Peyer's patch (tissue), 4 donors: ENCODE measurements around the gene CLTCL1. TPM values are rescaled to one million over a fixed set of nuclear protein-coding genes. Genes with fewer than 3 reads are reported as not detected.
"Not testable (repeated sequence)": the region's sequence is repeated elsewhere in the genome, so short reads cannot be mapped to it uniquely, and the experiment has no call there.

Source experiments
- DNase-seq, 3 donors: peaks; one replicate each; pipeline ENCODE4 v3.0.0-alpha.2; 2017 to 2019
- H3K27ac ChIP-seq, 4 donors: fragments of 200-600 bp; sonication (generic); one replicate each; pipeline ENCODE4 v1.5.1; 2016 to 2019
- H3K27me3 ChIP-seq, 2 donors: fragments of 200-600 bp; sonication (generic); one replicate each; pipeline ENCODE4 v1.5.1; 2019
- H3K36me3 ChIP-seq, 3 donors: fragments of 200-600 bp; sonication (generic); one replicate each; pipeline ENCODE4 v1.5.1; 2016 to 2019
- H3K4me1 ChIP-seq, 4 donors: fragments of 200-600 bp; sonication (generic); one replicate each; pipeline ENCODE4 v1.5.1; 2016 to 2019
- H3K4me3 ChIP-seq, 4 donors: fragments of 200-600 bp; sonication (generic); 1 replicate in 3 of 4; 2 replicates in 1 of 4; pipeline ENCODE4 v1.5.1; 2016 to 2019; ENCODE audit warnings: mild to moderate bottlenecking in 1 of 4
- H3K9me3 ChIP-seq, 4 donors: fragments of 200-600 bp; sonication (generic); one replicate each; pipeline ENCODE4 v1.5.1; 2016 to 2019; ENCODE audit warnings: mild to moderate bottlenecking in 1 of 4
- POLR2A ChIP-seq, 2 donors: fragments of 450-650 bp; IDR thresholded peaks; one replicate each; pipeline ENCODE4 v1.5.1; 2017; ENCODE audit warnings: antibody characterized with exemption in 2 of 2, mild to moderate bottlenecking in 2 of 2, moderate library complexity in 2 of 2
- total RNA-seq, 4 donors: library from RNA; depleted of rRNA; stranded (reverse); fragments of >200 nt; gene quantifications; one replicate each; pipeline ENCODE4 v1.1.0, GENCODE V29; 2016
- TF ChIP-seq, protein P1 (sequence below), 6 experiments: fragments of 450-650 bp in 4 of 6; fragments of 200-600 bp in 2 of 6; sonication (generic) in 1 of 6; IDR thresholded peaks; one replicate each; pipeline ENCODE4 v1.5.1; 2017 to 2019; ENCODE audit warnings: antibody characterized with exemption in 6 of 6, mild to moderate bottlenecking in 3 of 6, moderate library complexity in 1 of 6

Gene CLTCL1
- total RNA-seq, 4 donors from 2014 or later = 0.47 to 3.9 (median 3.0) TPM

DNA sequence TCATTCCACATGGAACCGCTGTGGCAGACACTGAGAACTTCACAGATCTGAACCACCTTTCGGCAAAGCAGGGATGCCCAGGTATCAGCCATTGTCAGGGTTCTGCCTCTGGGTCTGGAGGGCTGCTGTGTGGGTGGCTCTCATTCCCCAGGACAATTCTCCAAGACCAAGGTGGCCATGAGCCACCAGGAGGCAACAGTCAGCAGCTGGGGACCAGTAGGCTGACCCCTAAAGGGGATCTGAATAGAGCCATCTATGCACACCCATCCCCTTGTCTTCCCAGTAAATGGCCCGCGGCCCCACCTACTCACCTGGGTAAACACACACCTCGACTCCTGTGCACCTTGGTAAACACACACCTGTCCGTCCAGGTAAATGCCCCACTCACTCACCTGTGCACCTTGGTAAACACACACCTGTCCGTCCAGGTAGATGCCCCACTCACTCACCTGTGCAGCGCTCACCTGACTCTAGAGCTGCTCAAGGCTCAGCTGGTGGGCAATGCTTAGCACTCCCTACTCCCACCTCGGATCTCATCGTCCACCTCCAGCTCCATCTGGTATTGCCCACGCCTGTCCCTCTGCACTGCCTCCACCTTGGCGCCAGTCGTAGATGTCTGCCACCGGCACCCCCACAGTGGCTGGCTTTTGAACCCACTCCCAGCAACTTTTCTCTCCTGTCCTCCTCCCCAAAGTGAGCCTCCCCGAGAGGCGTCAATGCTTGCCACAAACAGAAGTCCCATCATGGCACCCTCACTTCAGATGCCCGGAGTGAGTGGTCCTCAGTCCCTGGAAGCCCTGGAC lies 123.2 kb downstream of the CLTCL1 start:
- H3K9me3 ChIP-seq = no peaks in the 10 kb centered on the region
- H3K4me1 ChIP-seq = peaks cover 3 to 33% (median 23%) of the 10 kb centered on the region in 4 donors
- H3K36me3 ChIP-seq = no peaks in the 10 kb centered on the region
- peaks cover 0 to 25% of the 10 kb centered on the region in 2 donors for H3K27me3 ChIP-seq
- no peak for DNase-seq
- TF ChIP-seq POLR2A (IDR thresholded peaks at IDR 0.05) = no peak
- TF ChIP-seq, protein P1, sequence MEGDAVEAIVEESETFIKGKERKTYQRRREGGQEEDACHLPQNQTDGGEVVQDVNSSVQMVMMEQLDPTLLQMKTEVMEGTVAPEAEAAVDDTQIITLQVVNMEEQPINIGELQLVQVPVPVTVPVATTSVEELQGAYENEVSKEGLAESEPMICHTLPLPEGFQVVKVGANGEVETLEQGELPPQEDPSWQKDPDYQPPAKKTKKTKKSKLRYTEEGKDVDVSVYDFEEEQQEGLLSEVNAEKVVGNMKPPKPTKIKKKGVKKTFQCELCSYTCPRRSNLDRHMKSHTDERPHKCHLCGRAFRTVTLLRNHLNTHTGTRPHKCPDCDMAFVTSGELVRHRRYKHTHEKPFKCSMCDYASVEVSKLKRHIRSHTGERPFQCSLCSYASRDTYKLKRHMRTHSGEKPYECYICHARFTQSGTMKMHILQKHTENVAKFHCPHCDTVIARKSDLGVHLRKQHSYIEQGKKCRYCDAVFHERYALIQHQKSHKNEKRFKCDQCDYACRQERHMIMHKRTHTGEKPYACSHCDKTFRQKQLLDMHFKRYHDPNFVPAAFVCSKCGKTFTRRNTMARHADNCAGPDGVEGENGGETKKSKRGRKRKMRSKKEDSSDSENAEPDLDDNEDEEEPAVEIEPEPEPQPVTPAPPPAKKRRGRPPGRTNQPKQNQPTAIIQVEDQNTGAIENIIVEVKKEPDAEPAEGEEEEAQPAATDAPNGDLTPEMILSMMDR (IDR thresholded peaks at IDR 0.05) = no peak
- H3K27ac ChIP-seq = no peak overlapping the region
- no peak overlapping the region for H3K4me3 ChIP-seq

DNA sequence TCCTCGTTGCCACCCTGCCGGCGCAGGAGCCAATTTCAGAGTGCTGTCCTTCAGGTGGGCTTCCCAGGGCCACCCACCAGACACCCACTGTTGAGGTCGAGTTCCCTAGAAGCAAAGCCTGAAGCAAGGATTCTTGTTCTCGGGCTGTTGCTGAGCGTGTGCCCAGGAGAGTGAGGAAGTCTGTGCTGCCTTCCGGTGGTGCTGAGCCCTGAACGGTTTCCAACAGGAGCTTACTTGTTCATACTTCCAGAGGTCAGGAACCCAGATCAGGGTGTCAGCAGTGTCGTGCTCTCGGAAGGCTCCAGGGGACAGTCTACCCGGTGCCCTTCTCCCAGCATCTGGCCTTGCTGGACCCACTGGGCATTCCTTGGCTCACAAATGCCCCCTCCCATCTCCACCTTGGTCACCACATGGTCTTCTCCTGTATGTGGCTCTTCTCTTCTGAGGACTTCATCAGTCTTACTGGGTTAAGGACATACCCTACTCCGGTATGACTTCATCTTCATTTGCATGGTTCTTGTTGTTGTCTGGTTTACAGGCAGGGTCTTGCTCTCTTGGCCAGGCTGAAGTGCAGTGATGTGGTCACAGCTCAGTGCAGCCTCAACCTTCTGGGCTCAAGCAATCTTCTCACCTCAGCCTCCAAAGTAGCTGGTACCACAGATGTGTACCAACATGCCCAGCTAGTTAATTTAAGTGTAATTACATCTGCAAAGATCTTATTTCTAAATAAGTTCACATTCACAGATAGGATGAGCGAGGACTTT lies 124.2 kb downstream of the CLTCL1 start:
- DNase-seq = no peak
- Histone ChIP-seq H3K4me1 (peaks cover 3 to 23% (median 15%) of the 10 kb centered on the region in 4 donors), H3K9me3 (no peaks in the 10 kb centered on the region), H3K27ac (no peak overlapping the region), H3K36me3 (no peaks in the 10 kb centered on the region), H3K27me3 (peaks cover 0 to 25% of the 10 kb centered on the region in 2 donors), H3K4me3 (no peak overlapping the region)
- TF ChIP-seq, protein P1 (IDR thresholded peaks at IDR 0.05) = no peak
- TF ChIP-seq POLR2A (IDR thresholded peaks at IDR 0.05) = no peak

DNA sequence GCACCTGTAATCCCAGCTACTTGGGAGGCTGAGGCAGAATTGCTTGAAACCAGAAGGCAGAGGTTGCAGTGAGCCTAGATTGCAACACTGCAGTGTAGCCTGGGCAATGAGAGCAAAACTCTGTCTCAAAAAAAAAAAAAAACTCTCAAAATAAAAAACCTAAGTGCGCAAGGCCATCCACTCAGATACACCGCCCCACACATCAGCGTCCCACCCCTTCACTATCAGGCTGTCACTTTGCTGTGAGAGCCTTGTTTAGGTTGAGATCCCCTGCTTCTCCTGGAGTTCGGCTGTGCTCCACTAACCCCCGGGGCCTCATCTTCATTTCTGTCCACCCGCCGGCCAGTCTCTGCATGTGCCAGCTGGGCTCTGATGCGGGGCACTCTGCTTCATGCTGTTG lies 125.1 kb downstream of the CLTCL1 start:
- Histone ChIP-seq H3K4me1 (peaks cover 3 to 19% (median 10%) of the 10 kb centered on the region in 4 donors), H3K4me3 (no peak overlapping the region), H3K36me3 (no peaks in the 10 kb centered on the region), H3K27ac (no peak overlapping the region), H3K27me3 (peaks cover 0 to 25% of the 10 kb centered on the region in 2 donors), H3K9me3 (no peaks in the 10 kb centered on the region)
- no peak for TF ChIP-seq POLR2A (IDR thresholded peaks at IDR 0.05)
- TF ChIP-seq, protein P1 (IDR thresholded peaks at IDR 0.05) = no peak
- DNase-seq = no peak

DNA sequence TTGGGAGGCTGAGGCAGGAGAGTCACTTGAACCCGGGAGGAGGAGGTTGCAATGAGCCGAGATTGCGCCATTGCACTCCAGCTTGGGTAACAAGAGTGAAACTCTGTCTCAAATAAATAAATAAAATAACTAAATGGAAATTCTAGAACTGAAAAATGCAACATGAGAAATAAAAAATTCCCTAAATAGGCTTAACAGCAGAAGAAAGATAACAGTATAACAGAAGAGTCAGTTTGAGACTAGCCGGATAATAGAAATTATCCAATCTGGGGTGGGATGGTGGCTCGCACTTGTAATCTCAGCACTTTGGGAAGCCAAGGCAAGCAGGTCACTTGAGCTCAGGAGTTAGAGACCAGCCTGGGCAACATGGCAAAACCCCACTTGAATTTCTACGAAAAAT lies 127.1 kb downstream of the CLTCL1 start:
- peaks cover 0 to 18% of the 10 kb centered on the region in 2 donors for H3K27me3 ChIP-seq
- no peak for DNase-seq
- peaks cover 0 to 4% (median 2%) of the 10 kb centered on the region in 4 donors for H3K4me1 ChIP-seq
- H3K9me3 ChIP-seq = no peaks in the 10 kb centered on the region
- H3K4me3 ChIP-seq = no peak overlapping the region
- no peaks in the 10 kb centered on the region for H3K36me3 ChIP-seq
- H3K27ac ChIP-seq = no peak overlapping the region
- TF ChIP-seq, protein P1 (IDR thresholded peaks at IDR 0.05) = no peak
- TF ChIP-seq POLR2A (IDR thresholded peaks at IDR 0.05) = no peak

DNA sequence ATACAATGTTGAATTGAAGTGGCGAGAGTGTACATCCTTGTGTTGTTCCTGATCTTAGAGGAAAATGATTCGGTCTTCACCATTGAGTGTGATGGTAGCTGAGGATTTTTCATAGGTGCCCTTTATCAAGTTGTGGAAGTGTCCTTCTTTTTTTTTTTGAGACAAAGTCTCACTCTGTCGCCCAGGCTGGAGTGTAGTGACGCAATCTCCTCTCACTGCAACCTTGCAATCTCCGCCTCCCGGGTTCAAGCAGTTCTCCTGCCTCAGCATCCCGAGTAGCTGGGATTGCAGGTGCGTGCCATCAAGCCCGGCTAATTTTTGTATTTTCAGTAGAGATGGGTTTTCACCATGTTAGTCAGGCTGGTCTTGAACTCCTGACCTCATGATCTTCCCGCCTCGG lies 132.9 kb downstream of the CLTCL1 start:
- not testable (repeated sequence) for H3K4me3 ChIP-seq, H3K27ac ChIP-seq, H3K4me1 ChIP-seq, H3K27me3 ChIP-seq, H3K9me3 ChIP-seq, DNase-seq, H3K36me3 ChIP-seq

DNA sequence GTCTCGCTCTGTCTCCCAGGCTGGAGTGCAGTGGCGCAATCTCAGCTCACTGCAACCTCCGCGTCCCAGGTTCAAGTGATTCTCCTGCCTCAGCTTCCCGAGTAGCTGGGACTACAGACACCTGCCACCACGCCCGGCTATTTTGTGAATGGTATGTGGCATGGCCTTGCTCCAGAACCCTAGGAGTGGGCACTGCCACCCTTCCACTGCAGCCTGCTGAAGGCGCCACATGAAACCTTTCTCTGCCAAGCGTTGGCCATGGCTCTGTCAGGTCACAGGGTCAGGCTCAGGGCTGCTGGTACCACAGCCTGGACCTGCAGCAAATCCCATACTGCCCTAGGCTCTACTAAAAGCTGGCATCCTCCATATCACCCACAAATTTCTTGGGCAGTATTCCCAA lies 135.4 kb downstream of the CLTCL1 start:
- not testable (repeated sequence) for H3K27me3 ChIP-seq, DNase-seq

More for the DNA sequence above, 135.4 kb downstream of the CLTCL1 start:
- H3K4me1 ChIP-seq, H3K9me3 ChIP-seq, H3K4me3 ChIP-seq, H3K27ac ChIP-seq, H3K36me3 ChIP-seq: not testable (repeated sequence)
